ENCODE data around the gene ARHGAP10. TPM values are rescaled to one million over a fixed set of nuclear protein-coding genes. Genes with fewer than 3 reads are reported as not detected.

The ARHGAP10 gene
- total RNA-seq, 2 donors from 2014 or later: 30.3 to 69.6 TPM

- no peaks in the 10 kb centered on the region for H3K27me3 ChIP-seq (replicated peaks; ENCODE audit: insufficient read depth)
- H3K4me3 ChIP-seq: no peak overlapping the region
- no peaks in the 10 kb centered on the region for H3K4me1 ChIP-seq (replicated peaks)
- H3K9me3 ChIP-seq: no peaks in the 10 kb centered on the region
- TF ChIP-seq POLR2AphosphoS5 (IDR thresholded peaks at IDR 0.05): no peak
- no peak for TF ChIP-seq POLR2A (IDR thresholded peaks at IDR 0.05)
- TF ChIP-seq, protein P1, sequence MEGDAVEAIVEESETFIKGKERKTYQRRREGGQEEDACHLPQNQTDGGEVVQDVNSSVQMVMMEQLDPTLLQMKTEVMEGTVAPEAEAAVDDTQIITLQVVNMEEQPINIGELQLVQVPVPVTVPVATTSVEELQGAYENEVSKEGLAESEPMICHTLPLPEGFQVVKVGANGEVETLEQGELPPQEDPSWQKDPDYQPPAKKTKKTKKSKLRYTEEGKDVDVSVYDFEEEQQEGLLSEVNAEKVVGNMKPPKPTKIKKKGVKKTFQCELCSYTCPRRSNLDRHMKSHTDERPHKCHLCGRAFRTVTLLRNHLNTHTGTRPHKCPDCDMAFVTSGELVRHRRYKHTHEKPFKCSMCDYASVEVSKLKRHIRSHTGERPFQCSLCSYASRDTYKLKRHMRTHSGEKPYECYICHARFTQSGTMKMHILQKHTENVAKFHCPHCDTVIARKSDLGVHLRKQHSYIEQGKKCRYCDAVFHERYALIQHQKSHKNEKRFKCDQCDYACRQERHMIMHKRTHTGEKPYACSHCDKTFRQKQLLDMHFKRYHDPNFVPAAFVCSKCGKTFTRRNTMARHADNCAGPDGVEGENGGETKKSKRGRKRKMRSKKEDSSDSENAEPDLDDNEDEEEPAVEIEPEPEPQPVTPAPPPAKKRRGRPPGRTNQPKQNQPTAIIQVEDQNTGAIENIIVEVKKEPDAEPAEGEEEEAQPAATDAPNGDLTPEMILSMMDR (IDR thresholded peaks at IDR 0.05): no peak
- H3K27ac ChIP-seq: no peak overlapping the region
- 83% methylated on average over 5 of the region's 5 CpGs for WGBS
- intact Hi-C loops (cut with DNase I): loop anchor here (10.0 kb wide), 1 partner anchor 553 kb away; no protein-coding TSS in a partner anchor
- DNase-seq (ENCODE audit: low spot score): no peak
- no peaks in the 10 kb centered on the region for H3K36me3 ChIP-seq
Measured at GRCh38 chr4:147777456-147778091, 45.7 kb downstream of the ARHGAP10 start.

- Histone ChIP-seq H3K27me3 (replicated peaks; ENCODE audit: insufficient read depth) (no peaks in the 10 kb centered on the region), H3K4me1 (replicated peaks) (no peaks in the 10 kb centered on the region), H3K27ac (no peak overlapping the region), H3K36me3 (no peaks in the 10 kb centered on the region), H3K4me3 (no peak overlapping the region), H3K9me3 (no peaks in the 10 kb centered on the region)
- TF ChIP-seq POLR2A (IDR thresholded peaks at IDR 0.05) (no peak), POLR2AphosphoS5 (IDR thresholded peaks at IDR 0.05) (no peak)
- TF ChIP-seq, protein P1 (IDR thresholded peaks at IDR 0.05): no peak
- intact Hi-C loops (cut with DNase I): loop anchor here (10.0 kb wide), 1 partner anchor 554 kb away; no protein-coding TSS in a partner anchor
- no peak for DNase-seq (ENCODE audit: low spot score)
- 96% methylated on average over 7 of the region's 7 CpGs for WGBS
Measured at GRCh38 chr4:147778942-147779341, 47.1 kb downstream of the ARHGAP10 start.

DNA sequence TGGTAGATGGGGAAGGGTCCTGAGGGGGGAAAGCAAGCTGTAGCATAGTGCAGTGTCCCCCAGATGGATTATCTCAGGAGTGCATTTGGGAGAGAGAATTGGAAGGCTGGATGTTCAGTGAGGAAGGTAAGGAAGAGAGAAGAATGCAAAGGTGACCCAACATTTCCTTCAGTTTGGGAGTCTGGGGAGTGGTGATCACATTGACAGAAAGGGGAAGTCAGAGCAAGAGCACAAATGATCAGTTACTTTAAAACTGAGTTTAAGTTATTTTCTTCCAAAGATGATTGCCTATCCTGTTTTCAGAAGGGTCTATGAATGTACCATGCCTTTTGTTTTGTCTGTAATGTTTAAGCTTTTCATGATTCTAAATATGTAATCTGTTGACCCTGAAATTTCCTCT lies 47.6 kb downstream of the ARHGAP10 start:
- H3K36me3 ChIP-seq: no peaks in the 10 kb centered on the region
- H3K9me3 ChIP-seq: no peaks in the 10 kb centered on the region
- H3K27me3 ChIP-seq (replicated peaks; ENCODE audit: insufficient read depth): no peaks in the 10 kb centered on the region
- no peaks in the 10 kb centered on the region for H3K4me1 ChIP-seq (replicated peaks)
- no peak overlapping the region for H3K27ac ChIP-seq
- H3K4me3 ChIP-seq: no peak overlapping the region
- TF ChIP-seq POLR2AphosphoS5 (IDR thresholded peaks at IDR 0.05): no peak
- intact Hi-C loops (cut with DNase I): loop anchor here (10.0 kb wide), 1 partner anchor 555 kb away; no protein-coding TSS in a partner anchor
- no peak for DNase-seq (ENCODE audit: low spot score)

- intact Hi-C loops (cut with DNase I): no loop called here
- Histone ChIP-seq H3K4me1 (replicated peaks) (no peaks in the 10 kb centered on the region), H3K27me3 (replicated peaks; ENCODE audit: insufficient read depth) (no peaks in the 10 kb centered on the region), H3K27ac (no peak overlapping the region), H3K4me3 (no peak overlapping the region), H3K9me3 (no peaks in the 10 kb centered on the region), H3K36me3 (no peaks in the 10 kb centered on the region)
- WGBS: 69% methylated on average over 7 of the region's 7 CpGs
- no peak for DNase-seq (ENCODE audit: low spot score)
- no peak for TF ChIP-seq POLR2A (IDR thresholded peaks at IDR 0.05)
- TF ChIP-seq, protein P1 (IDR thresholded peaks at IDR 0.05): no peak
Measured at GRCh38 chr4:147780137-147780777, 48.4 kb downstream of the ARHGAP10 start.

DNA sequence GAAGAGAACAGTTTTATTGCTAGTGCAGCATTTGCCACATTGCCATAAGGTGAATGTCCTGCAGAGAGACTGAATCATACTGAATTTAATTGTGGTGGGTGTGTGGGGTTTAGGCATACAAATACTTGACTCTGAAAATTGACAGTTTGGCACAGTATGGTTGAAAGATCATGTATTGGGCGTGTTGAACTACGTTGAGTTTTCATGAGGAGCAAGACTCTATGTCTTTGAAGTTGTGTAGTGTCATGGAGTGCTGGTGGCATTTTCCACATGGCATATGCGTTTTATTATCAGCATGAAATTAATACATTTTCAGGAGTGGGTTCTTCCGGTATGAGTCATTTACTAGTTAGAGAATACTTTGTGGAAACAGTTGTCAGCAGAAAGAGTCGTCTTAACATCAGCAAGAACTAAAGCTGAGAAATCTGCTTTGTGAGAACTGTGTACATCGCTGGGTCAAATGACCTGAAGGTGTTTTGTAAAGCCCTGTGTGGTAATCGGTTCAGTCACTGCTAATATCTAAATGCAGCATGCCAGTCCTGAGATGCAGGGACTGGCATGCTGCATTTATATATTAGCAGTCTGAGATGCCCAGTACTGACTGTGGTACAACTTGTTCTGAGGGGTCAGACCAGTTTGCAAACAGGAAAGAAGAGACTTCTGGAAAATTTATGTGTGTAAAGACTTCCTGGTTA lies 50.3 kb downstream of the ARHGAP10 start:
- TF ChIP-seq POLR2AphosphoS5 (IDR thresholded peaks at IDR 0.05): no peak
- TF ChIP-seq, protein P1 (IDR thresholded peaks at IDR 0.05): no peak
- TF ChIP-seq POLR2A (IDR thresholded peaks at IDR 0.05): no peak
- intact Hi-C loops (cut with DNase I): no loop called here
- no peak overlapping the region for H3K4me3 ChIP-seq
- H3K27me3 ChIP-seq (replicated peaks; ENCODE audit: insufficient read depth): no peaks in the 10 kb centered on the region
- no peak for DNase-seq (ENCODE audit: low spot score)
- no peaks in the 10 kb centered on the region for H3K36me3 ChIP-seq
- H3K27ac ChIP-seq: no peak overlapping the region
- WGBS: 52% methylated on average over 7 of the region's 7 CpGs
- no peaks in the 10 kb centered on the region for H3K9me3 ChIP-seq
- no peaks in the 10 kb centered on the region for H3K4me1 ChIP-seq (replicated peaks)

All from prostate gland (tissue), 2 donors.